Choroid plexus epithelial cell (primary cell): ENCODE measurements around the gene SPRYD3.

Experiments used
- DNase-seq: peaks from one replicate; pipeline ENCODE4 v3.0.0-alpha.2; 2010; ENCODE audit warnings: low read depth
- H3K4me3 ChIP-seq: 2 replicates; pipeline ENCODE4 v1.5.1; 2011; ENCODE audit warnings: low read depth, mild to moderate bottlenecking, control low read depth, low read length, moderate library complexity
- CTCF ChIP-seq: conservative IDR thresholded peaks from 2 replicates; pipeline ENCODE4 v1.5.1; 2011; ENCODE audit warnings: low read depth, mild to moderate bottlenecking, control low read depth, inconsistent platforms, low read length, moderate library complexity

The SPRYD3 gene

DNA sequence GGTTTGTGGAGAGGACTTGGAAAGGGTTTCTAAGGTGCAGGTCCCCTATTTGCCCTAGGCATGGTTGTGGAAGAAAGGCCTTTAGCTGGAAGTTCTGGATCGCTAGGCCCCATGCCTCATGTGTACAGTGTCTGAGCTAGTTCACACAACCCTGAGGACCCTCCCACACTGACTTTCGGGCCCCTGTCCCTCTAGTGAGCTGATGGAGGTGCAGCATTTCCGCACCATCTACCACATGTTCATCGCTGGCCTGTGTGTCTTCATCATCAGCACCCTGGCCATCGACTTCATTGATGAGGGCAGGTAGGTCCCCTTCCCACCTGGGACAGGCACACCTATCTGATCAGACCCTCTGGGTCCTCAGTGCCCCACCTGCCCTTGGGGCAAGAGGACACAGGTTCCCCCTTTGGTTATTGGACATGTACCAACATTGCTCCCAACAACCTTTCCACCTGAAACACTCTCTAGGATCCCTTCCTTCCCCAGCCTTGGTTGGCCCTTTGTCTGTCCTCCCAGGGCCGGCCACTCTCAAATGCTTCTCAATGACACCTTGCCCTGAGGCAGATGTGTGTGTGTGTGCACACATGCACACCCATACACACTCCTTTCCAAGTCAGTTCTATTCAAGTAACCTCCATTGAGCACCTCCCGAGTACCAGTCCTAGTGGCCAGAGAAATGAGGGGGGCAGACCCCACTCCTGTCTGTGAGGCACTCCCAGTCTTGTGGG is 26.7 kb upstream of the SPRYD3 start:
- H3K4me3 ChIP-seq: no peak overlapping the region
- no peak for DNase-seq
- TF ChIP-seq CTCF: no peak

DNA sequence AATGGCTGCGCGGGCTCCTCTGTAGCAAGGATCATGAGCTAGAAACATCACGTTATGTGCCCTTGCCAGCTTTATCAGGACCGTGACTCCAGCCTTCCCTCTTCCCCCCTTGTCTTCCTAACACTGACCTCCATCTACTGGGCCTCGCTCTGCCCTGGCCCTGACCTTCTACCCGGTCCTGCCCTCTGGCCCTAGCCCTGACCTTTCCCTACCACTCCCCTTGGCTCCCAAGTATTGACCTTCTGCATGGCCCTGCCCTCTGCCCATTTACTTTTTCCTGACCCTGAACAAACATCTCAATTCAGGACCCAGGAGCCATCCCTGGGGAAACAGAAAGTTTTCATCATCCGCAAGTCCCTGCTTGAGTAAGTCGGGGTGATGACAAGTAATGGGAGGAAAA is 26.1 kb upstream of the SPRYD3 start:
- TF ChIP-seq CTCF: no peak
- DNase-seq: no peak
- H3K4me3 ChIP-seq: no peak overlapping the region

DNA sequence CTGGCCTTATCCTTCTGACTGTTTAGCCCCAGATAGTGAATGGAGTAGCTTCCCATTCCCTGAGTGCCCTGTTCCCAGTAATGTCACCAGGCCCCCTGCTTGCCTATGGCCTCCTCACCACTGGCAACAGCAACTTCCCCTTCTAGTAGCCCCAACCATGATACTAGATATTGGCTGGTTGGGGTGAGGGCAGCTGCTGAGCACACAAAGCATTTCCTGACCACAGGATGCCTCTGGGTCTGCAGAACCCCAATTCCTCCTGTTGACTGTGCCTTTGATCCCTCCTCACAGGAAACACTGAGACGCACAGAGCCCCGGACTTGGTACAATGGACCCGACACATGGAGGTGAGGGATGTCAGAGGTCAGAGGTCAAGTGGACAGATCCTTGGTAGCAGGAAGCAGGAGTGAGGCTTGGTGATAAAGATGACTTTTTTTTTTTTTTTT is 24.7 kb upstream of the SPRYD3 start:
- no peak for DNase-seq
- no peak for TF ChIP-seq CTCF
- no peak overlapping the region for H3K4me3 ChIP-seq

DNA sequence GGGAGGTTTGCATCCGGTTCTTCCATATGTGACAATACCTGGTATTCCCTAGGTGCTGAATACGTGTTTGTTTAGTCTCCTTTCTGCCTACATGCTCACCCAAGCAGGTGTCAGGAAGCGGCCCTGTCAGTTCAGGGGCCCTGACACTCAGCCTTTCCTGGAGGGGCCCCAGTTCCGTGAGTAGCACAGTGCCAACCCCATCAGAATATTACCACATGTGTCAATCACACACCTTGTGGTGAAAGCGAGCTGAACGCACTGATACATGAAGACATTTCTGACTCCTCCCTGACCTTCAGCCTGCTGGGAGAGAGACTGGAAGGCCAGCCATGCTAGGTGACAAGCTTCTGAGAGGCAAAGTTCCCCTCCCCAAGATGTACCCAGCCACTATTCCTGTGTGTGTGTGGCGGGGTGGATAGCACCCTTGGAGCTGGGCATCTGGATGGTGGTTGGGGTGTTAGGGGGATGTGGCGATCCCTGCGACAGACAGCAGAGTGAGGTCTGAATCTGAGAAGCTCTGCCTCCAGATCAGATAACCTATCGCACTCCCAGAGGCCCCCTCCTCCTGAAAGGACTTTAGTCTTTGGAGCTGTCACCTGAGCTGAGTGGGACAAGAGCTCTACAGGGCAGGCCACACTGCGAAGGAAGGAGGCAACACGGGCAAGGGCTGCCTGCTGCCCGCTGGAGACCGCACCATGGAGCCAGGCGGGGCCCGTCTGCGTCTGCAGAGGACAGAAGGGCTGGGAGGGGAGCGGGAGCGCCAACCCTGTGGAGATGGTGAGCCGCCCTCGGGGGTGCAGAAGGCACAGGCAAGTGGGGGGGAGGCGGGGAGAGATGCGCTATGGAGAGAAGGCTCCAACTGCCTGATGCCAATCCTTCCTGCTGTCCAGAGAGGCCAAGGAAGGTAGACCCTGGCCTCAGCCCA is 24.0 kb upstream of the SPRYD3 start, which contains the start of gene SOAT2:
Gene SOAT2, plus strand, starts transcription at position 604 of the 925 bp plus-strand sequence. Its CDS starts 92 bp downstream, at position 696.
- DNase-seq: no peak
- no peak within 1 kb of the TSS for H3K4me3 ChIP-seq
- TF ChIP-seq CTCF: no peak

- no peak for TF ChIP-seq CTCF
- H3K4me3 ChIP-seq: no peak overlapping the region
- no peak for DNase-seq
Observed at GRCh38 chr12:53101931-53102781, 23.0 kb upstream of the SPRYD3 start.

GRCh38 chr12:53101266-53101665 is 22.1 kb upstream of the SPRYD3 start:
- no peak overlapping the region for H3K4me3 ChIP-seq
- TF ChIP-seq CTCF: no peak
- no peak for DNase-seq
